GM06990 (cell line): ENCODE measurements around the gene ACOT11.
"Not testable (repeated sequence)": the region's sequence is repeated elsewhere in the genome, so short reads cannot be mapped to it uniquely, and the experiment has no call there.

ENCODE experiments used
- DNase-seq: peaks from one replicate; pipeline ENCODE4 v3.0.0-alpha.2; 2011; ENCODE audit not compliant: insufficient read length; ENCODE audit errors: extremely low read depth
- H3K27me3 ChIP-seq: replicated peaks from 2 replicates; pipeline ENCODE4 v1.6.0; 2011; ENCODE audit warnings: low read length; ENCODE audit not compliant: control insufficient read depth, insufficient read depth
- H3K36me3 ChIP-seq: 2 replicates; pipeline ENCODE4 v1.5.1; 2011; ENCODE audit warnings: low read length; ENCODE audit not compliant: control insufficient read depth, insufficient read depth
- H3K4me3 ChIP-seq: replicated peaks from 2 replicates; pipeline ENCODE4 v1.5.1; 2011; ENCODE audit warnings: low read depth, mild to moderate bottlenecking, control low read depth, low read length
- CTCF ChIP-seq: IDR thresholded peaks from 2 replicates; pipeline ENCODE4 v1.5.1; 2011; ENCODE audit warnings: low read length, control low read depth, mild to moderate bottlenecking, inconsistent platforms; ENCODE audit not compliant: insufficient read depth, poor library complexity, severe bottlenecking

ACOT11 gene

DNA sequence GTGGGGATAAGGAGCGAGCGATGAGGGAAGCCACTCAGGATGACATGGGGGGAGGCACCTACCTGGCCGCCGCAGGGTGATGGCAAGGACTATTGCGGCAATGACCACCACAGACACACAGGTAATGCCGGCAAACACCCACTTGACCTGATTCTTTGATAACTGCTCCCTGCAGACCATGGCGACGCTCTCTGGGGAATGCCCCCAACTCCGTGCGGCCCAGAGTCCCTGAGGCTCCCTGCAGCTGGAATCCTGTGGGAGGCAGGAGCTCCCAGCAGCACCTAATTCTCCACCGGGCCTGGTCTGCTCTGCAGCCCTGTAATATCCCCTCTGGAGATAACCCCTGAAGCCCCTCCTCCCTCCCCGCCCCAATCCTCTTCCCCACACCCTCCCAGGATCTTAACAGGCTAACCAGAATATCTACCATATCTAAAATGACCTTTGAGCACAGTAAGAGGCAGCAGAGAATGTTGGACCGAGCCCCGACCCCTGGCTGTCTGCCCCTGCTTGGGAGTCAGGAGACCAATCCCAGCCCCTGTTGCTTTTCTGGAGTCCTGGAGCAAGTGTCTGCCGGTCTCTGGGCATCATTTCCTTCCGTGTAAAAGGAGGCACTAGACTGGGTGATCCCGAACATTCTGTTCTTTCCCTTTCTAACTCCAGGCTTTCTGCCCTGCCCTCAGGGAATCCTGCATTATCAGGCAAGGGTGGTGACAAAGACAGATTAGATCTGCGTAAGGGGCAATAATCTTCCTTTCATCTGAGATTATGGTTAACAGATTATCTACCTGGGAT is 75.4 kb downstream of the ACOT11 start, which contains the start of gene FAM151A:
Gene FAM151A, minus strand, starts transcription at position 310 of the 792 bp plus-strand sequence. Its CDS starts 130 bp downstream, at position 180.
- Histone ChIP-seq H3K27me3 (no peaks in the 10 kb centered on the region), H3K36me3 (no peaks in the 10 kb centered on the region), H3K4me3 (no peak within 1 kb of the TSS)
- DNase-seq, result no peak
- no peak for TF ChIP-seq CTCF

DNA sequence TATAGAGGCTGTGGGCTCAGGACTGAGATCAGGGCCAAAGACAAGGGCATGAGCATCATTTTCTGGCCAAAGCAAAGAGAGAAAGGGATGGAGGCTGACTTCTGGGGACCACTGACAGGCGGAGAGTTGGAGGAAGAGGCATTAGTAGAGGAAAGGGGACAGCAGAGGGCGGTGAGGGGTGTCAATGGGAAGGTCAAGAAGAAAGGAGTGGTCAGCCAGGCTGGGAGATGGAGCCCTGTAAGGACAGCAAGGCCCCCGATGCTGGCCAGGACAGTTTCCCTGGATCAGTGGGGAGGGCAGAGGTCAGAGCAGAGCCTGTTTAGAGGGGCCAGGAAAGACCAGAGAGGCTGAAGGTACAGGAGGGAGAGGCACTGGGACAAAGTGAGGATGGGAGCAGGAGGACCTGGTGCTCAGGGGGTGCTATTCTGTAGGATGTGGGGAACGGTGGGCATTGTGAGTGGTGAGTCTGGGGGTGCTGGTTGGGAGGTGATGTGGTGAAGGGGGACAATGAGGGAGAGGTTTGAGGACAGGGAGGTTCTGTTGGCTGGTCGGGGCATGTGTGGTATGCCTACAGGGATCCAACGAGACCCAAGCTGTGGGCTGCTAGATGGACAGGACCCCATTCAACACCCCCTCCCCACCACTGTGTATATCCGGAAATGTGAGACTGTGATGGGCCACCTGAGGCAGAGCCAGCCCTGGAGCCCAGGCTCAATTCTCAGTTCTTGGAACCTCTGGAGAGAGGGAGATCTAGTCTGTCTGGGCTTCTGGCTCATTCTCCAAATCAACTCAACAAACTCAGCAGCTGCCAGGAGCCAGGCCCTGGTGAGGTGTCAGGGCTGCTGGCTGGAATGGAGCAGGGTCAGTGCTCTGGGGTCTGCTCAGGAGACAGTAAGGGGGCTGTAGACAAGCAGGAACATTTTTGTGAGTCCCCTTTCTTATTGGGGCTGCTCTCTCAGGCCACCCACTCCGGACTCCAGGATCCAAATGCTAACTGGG is 76.7 kb downstream of the ACOT11 start:
- no peaks in the 10 kb centered on the region for H3K27me3 ChIP-seq
- no peak for TF ChIP-seq CTCF
- no peak for DNase-seq
- H3K4me3 ChIP-seq, result no peak overlapping the region
- H3K36me3 ChIP-seq, result no peaks in the 10 kb centered on the region

- no peak for DNase-seq
Measured at GRCh38 chr1:54627196-54627595, 79.2 kb downstream of the ACOT11 start.

DNA sequence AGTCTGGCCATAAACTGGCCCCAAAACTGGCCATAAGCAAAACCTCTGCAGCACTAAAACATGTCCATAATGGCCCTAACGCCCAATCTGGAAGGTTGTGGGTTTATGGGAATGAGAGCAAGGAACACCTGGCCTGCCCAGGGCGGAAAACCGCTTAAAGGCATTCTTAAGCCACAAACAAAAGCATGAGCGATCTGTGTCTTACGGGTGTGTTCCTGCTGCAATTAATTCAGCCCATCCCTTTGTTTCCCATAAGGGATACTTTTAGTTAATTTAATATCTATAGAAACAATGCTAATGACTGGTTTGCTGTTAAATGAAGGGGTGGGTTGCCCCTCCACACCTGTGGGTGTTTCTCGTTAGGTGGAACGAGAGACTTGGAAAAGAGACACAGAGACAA is 87.8 kb downstream of the ACOT11 start:
- not testable (repeated sequence) for DNase-seq, H3K27me3 ChIP-seq

More at GRCh38 chr1:54627196-54627595, 79.2 kb downstream of the ACOT11 start:
- Histone ChIP-seq H3K27me3 (no peaks in the 10 kb centered on the region), H3K36me3 (no peaks in the 10 kb centered on the region), H3K4me3 (no peak overlapping the region)
- TF ChIP-seq CTCF, result no peak

GRCh38 chr1:54636461-54637446 is 88.7 kb downstream of the ACOT11 start:
- not testable (repeated sequence) for H3K36me3 ChIP-seq, DNase-seq, H3K4me3 ChIP-seq, H3K27me3 ChIP-seq

More for the DNA sequence above, 87.8 kb downstream of the ACOT11 start:
- H3K4me3 ChIP-seq, H3K36me3 ChIP-seq: not testable (repeated sequence)

DNA sequence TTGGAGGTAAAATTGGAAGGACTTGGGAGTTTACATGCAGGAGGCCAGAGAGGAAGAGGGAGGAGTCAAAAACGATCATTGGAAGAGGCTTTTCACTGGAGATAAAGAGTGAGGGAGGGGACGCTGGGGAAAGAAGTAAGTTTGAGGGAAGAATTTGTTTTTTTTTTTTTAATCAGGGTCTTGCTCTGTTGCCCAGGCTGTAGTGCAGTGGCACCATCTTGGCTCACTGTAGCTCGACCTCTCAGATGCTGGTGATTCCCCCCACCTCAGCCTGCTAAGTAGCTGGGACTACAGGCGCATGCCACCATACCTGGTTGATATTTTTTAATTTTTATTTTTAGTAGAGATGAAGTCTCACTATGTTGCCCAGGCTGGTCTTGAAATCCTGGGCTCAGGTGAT is 92.3 kb downstream of the ACOT11 start:
- no peak for TF ChIP-seq CTCF
- H3K36me3 ChIP-seq, result no peaks in the 10 kb centered on the region

More for the DNA sequence above, 92.3 kb downstream of the ACOT11 start:
- no peak overlapping the region for H3K4me3 ChIP-seq
- no peaks in the 10 kb centered on the region for H3K27me3 ChIP-seq
- no peak for DNase-seq
